HepG2 (cell line): ENCODE measurements around the gene CASP6. TPM values are rescaled to one million over a fixed set of nuclear protein-coding genes. Genes with fewer than 3 reads are reported as not detected.

ENCODE experiments used
- ARNT ChIP-seq: fragments of 450-650 bp; IDR thresholded peaks from 2 replicates; pipeline ENCODE4 v1.6.1; 2017
- KLF6 ChIP-seq: IDR thresholded peaks from 2 replicates; pipeline ENCODE4 v1.8.0; 2016; ENCODE audit warnings: missing biosample characterization, missing genetic modification reagents
- LBX2 ChIP-seq: sonication (generic); formaldehyde crosslinking; IDR thresholded peaks from 2 replicates; pipeline ENCODE4 v1.5.0; 2020; ENCODE audit warnings: missing genetic modification reagents, mild to moderate bottlenecking, borderline replicate concordance
- MAZ ChIP-seq, 2 experiments: sonication (generic) in 1 of 2; formaldehyde crosslinking in 1 of 2; IDR thresholded peaks; 2 replicates each; pipeline versions ENCODE4 v1.5.0 to v1.6.1; 2012 to 2020; ENCODE audit warnings: low read depth in 2 of 2, mild to moderate bottlenecking in 2 of 2, borderline replicate concordance in 1 of 2, improper control_type of control experiment in 1 of 2, low read length in 1 of 2, missing genetic modification reagents in 1 of 2, moderate library complexity in 1 of 2
- MLXIP ChIP-seq: sonication (generic); formaldehyde crosslinking; IDR thresholded peaks from 2 replicates; pipeline ENCODE4 v1.9.0; 2021; ENCODE audit warnings: missing genetic modification reagents, borderline replicate concordance
- MTA1 ChIP-seq: sonication (generic); formaldehyde crosslinking; IDR thresholded peaks from 2 replicates; pipeline ENCODE4 v1.4.0; 2020; ENCODE audit warnings: missing genetic modification reagents, mild to moderate bottlenecking, borderline replicate concordance
- U2AF1 ChIP-seq: fragments of 200-400 bp; formaldehyde crosslinking; optimal IDR thresholded peaks from 2 replicates; pipeline ENCODE3; 2017; ENCODE audit warnings: mild to moderate bottlenecking, low read depth, low read length
- ZNF337 ChIP-seq: sonication (generic); formaldehyde crosslinking; IDR thresholded peaks from 2 replicates; pipeline ENCODE4 v1.5.1; 2020; ENCODE audit warnings: missing genetic modification reagents, low read depth, mild to moderate bottlenecking, borderline replicate concordance
- ZNF563 ChIP-seq: sonication (generic); formaldehyde crosslinking; IDR thresholded peaks from 2 replicates; pipeline ENCODE4 v1.8.0; 2022; ENCODE audit warnings: mild to moderate bottlenecking, moderate library complexity, missing genetic modification reagents
- ZNF609 ChIP-seq: sonication (generic); formaldehyde crosslinking; IDR thresholded peaks from 2 replicates; pipeline ENCODE4 v1.4.0; 2020; ENCODE audit warnings: mild to moderate bottlenecking, missing genetic modification reagents, borderline replicate concordance
- ZNF737 ChIP-seq: sonication (generic); formaldehyde crosslinking; IDR thresholded peaks from 2 replicates; pipeline ENCODE4 v1.5.0; 2020; ENCODE audit warnings: missing genetic modification reagents, mild to moderate bottlenecking, borderline replicate concordance
- ZNF792 ChIP-seq: IDR thresholded peaks from 2 replicates; pipeline ENCODE4 v1.6.1; 2016
- polyA plus RNA-seq, 8 experiments: library from polyadenylated mRNA; depleted of rRNA in 3 of 8; stranded (reverse) in 7 of 8; unstranded in 1 of 8; fragments of >200 nt; fragmentation: Illumina TruSeq in 4 of 8; extraction: Trizol in 4 of 8; gene quantifications; 2 replicates each; pipeline versions ENCODE4 v1.2.1 to v1.2.3, GENCODE V29; 2011 to 2016; ENCODE audit warnings: low read depth in 4 of 8, missing spikeins in 1 of 8, mixed read lengths in 1 of 8; ENCODE audit not compliant: insufficient read depth in 1 of 8
- total RNA-seq, 5 experiments: library from RNA; depleted of rRNA; stranded (reverse); fragments of >200 nt; fragmentation: Illumina TruSeq; extraction: Trizol; gene quantifications; 2 replicates each; pipeline ENCODE4 v1.2.3, GENCODE V29; 2016; ENCODE audit warnings: low read depth in 1 of 5
- TF ChIP-seq, protein P1 (sequence below): sonication (generic); formaldehyde crosslinking; IDR thresholded peaks from 2 replicates; pipeline ENCODE4 v1.4.0; 2020; ENCODE audit warnings: missing genetic modification reagents

CASP6 gene
- total and polyA plus RNA-seq, 2 of the 13 experiments (the other 11 are each of a cell fraction or from before 2014, with no cell fraction given), result 19.7 to 34.6 TPM

GRCh38 chr4:109729718-109730618 lies 26.7 kb upstream of the CASP6 start, which contains the start of gene PLA2G12A (continued):
- TF ChIP-seq MLXIP (CRISPR knock-in tag) (no peak), MAZ (IDR thresholded peaks at IDR 0.05; ENCODE audit: borderline replicate concordance, low read depth, low read length) (no peak), MAZ (CRISPR knock-in tag; IDR thresholded peaks at IDR 0.05; ENCODE audit: low read depth) (peak; percentile 68), ZNF563 (CRISPR knock-in tag) (peak; percentile 52; the same call in 1 of the 2 replicates), ARNT (no peak), ZNF792 (CRISPR knock-in tag) (0 out of 2 replicates have a peak, but pooled peaks have one; percentile 17), MTA1 (CRISPR knock-in tag) (no peak), ZNF337 (no peak), ZNF609 (CRISPR knock-in tag) (no peak), U2AF1 (no peak), KLF6 (CRISPR knock-in tag) (peak; percentile 75), ZNF737 (CRISPR knock-in tag) (no peak), LBX2 (no peak)
- TF ChIP-seq, protein P1, sequence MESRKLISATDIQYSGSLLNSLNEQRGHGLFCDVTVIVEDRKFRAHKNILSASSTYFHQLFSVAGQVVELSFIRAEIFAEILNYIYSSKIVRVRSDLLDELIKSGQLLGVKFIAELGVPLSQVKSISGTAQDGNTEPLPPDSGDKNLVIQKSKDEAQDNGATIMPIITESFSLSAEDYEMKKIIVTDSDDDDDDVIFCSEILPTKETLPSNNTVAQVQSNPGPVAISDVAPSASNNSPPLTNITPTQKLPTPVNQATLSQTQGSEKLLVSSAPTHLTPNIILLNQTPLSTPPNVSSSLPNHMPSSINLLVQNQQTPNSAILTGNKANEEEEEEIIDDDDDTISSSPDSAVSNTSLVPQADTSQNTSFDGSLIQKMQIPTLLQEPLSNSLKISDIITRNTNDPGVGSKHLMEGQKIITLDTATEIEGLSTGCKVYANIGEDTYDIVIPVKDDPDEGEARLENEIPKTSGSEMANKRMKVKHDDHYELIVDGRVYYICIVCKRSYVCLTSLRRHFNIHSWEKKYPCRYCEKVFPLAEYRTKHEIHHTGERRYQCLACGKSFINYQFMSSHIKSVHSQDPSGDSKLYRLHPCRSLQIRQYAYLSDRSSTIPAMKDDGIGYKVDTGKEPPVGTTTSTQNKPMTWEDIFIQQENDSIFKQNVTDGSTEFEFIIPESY (CRISPR knock-in tag), result no peak
